HG02870 (cell line): Measurements from ENCODE around the gene HPSE.
"Not testable (repeated sequence)": the region's sequence is repeated elsewhere in the genome, so short reads cannot be mapped to it uniquely, and the experiment has no call there.

Source experiments
- ATAC-seq: cut with Tn5 transposase; IDR thresholded peaks from one replicate; pipeline ENCODE4 v1.9.1; 2021; ENCODE audit warnings: mild to moderate bottlenecking, moderate library complexity; ENCODE audit not compliant: unreplicated experiment

Gene HPSE

GRCh38 chr4:83284193-83285054 lies 50.2 kb downstream of the HPSE start, which contains the start of gene COQ2:
Gene COQ2, minus strand, starts transcription at chr4:83284798. Its CDS starts 34 bp downstream, at chr4:83284764.
- ATAC-seq: peak; percentile 86

GRCh38 chr4:83283181-83283580 lies 51.5 kb downstream of the HPSE start:
- ATAC-seq: no peak

GRCh38 chr4:83282049-83282535 lies 52.6 kb downstream of the HPSE start:
- ATAC-seq: no peak

DNA sequence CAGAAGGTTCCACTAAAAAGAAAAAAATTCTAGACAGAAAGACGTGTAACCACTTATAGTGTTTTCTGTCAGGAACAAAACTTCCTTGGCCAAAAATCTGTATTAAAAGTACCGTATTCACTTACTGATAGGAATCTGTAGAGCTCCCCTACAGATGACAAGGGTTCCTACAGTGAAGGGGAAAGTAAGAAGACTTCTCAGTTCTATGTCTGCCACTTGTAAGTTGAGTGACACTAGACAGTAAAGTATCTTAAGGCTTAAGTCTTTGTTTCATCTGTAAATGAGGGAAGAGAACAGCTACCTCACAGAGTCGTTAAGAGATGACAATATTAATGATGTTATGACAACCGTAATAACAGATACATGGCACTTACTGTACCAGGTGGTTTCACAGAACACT lies 53.3 kb downstream of the HPSE start:
- ATAC-seq: no peak

GRCh38 chr4:83276299-83277040 lies 58.2 kb downstream of the HPSE start:
- ATAC-seq: peak; percentile 68

DNA sequence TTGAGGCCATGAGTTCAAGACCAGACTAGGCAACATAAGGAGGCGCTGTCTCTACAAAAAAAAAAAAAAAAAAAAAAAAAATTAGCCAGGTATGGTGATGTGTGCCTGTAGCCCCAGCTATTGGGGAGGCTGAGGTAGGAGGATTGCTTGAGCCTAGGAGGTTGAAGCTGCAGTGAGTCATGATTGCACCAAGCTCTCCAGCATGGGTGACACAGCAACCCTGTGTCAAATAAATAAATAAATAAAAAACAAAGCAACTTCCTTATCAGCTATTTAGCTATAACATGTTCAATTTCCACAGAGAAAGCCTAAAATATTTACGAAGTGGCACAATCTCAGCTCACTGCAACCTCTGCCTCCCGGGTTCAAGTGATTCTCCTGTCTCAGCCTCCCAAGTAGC lies 60.7 kb downstream of the HPSE start:
- not testable (repeated sequence) for ATAC-seq

DNA sequence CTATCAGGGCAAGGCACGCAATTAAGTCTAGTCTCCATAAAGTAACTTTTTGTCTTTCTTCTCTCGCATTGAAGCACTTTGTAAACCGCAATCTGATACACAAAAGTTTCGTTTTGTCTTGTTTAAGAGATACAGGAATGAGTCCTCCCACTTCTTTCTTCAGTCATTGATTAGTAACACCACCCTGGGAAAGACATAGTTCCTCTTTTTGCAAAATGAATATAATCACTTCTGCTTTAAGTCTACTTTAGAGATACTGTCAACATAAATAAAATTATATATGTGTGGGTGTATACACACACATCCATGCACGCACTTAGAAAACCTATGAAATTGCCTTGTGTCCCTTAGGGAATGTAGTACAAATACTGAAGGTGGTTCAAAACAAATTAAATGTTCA lies 61.7 kb downstream of the HPSE start:
- ATAC-seq: peak; percentile 83

GRCh38 chr4:83269256-83269655 lies 65.4 kb downstream of the HPSE start:
- no peak for ATAC-seq

DNA sequence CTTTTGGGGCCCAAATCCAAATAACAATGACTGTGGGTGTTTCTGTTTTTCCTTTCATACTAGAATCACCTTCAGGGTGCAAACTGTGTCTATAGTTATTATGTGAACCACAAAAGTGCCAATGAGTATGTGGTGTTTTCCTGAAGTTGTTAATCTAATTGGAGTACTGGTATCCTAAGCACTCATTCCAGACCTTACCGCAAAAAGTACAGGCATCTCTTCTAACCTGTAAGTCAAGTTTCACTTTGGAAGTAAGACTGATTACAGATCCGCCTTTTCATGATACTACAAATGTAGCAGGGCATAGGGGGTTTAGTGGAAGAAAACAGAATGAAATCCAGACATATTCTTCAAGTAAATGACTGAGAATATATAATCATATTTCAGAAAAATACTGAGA lies 66.2 kb downstream of the HPSE start:
- no peak for ATAC-seq

GRCh38 chr4:83267830-83268475 lies 66.7 kb downstream of the HPSE start:
- no peak for ATAC-seq

GRCh38 chr4:83267121-83267829 lies 67.4 kb downstream of the HPSE start:
- ATAC-seq: no peak

- no peak for ATAC-seq
Observed at GRCh38 chr4:83266689-83267088, 68.0 kb downstream of the HPSE start.

- no peak for ATAC-seq
Observed at GRCh38 chr4:83263106-83263505, 71.5 kb downstream of the HPSE start.

DNA sequence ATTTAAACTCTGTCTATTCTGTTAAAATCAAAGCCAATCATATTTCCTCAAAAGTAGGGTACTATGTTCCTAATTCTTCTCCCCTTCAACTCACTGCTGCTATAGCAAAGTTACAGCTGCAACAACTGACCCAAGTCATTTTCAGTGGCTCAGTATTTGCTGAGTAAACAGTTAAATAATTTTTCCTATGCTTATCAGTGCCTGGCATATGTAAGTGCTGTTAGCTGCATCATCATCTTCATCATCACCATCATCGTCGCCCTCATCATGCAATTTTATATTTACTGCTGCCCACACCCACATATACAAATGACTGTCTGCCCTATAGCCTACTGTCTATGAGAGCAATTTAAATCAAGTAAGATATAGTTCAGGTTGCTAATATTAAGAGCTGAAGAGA lies 72.0 kb downstream of the HPSE start:
- no peak for ATAC-seq

DNA sequence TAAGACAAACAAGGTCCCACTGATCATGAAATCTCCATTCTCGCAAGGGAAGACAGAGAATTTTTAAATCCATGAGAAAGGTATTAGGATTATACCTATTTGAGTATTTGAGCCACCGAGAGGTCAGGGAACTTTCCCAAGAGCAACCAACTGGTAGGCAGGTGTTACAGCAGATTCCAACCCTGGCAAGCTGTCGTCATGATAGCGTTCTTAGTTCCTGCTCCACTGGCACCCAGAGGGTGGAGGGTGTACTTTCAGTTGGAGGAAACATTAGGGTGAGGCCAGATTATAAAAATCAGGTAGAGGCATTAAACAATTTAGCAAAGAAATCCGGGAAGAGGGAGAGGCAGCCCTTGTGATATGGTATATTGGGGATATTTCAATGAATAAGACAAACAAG lies 73.3 kb downstream of the HPSE start:
- no peak for ATAC-seq

GRCh38 chr4:83259586-83259985 lies 75.1 kb downstream of the HPSE start:
- ATAC-seq: peak; percentile 58

DNA sequence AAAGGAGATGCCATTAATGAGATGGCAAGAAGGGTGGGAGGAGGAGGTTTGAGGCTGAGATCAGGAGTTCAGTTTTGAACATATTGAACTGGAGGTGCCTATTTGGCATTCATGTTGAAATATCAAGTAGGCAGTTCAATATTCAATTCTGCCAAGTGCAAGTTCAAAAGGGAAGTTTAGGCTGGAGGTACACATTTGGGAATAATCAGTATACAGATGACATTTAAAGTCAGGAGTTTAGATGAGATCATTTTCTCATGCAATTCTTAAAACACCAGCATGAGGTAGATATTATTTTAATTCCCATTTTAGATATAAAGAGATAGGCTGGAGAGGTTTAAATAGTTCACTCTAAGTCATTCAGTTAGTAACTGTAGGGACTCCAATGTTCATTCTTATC lies 76.2 kb downstream of the HPSE start:
- no peak for ATAC-seq

DNA sequence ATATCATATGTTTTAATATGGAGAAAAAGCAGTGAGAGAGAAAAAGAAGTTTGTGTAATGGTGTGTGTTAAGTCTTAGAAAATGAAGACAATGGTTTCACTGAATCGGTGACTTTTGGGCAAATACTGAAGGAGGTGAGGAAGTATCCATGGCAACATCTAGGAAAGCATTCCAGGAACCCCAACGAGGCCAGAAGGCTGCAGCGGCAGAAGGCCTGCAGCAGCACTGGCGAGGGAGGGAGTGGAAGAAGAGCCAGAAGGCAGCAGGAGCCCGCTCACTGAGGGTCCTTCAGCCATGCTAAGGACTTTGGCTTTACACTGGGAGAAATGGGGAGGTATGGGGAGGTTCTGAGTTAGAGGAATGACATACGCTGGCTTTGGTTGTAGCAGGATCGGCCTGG lies 76.8 kb downstream of the HPSE start:
- no peak for ATAC-seq

- no peak for ATAC-seq
Observed at GRCh38 chr4:83255584-83255983, 79.1 kb downstream of the HPSE start.

DNA sequence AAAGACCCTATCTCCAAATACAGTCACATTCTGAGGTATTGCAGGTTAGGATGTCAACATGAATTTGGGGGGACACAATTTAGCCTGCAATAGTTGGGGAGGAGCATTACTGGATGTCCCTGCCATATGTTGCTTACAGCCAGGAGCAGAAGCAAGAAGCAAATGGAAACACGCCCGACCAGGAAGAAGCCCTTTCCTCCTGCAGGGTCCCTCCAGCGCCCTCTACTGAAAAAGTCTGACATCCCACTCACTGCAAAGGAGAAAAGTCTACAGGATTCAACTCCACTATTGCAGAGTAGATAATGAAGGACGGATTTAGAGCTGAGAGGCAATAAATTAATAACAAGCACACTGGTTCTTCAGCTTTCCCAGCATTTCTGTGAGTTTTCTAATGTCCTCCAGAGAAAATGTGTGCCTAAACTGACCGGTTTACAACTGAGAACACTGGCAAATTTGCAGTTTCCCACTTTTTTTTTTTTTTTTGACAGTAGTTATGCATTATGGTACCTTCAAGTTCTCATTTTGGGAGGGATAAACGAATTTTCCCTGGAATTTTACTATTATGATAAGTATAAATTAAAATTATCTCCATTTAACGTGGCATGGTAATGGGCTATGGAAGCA lies 81.8 kb downstream of the HPSE start:
- ATAC-seq: peak; percentile 57
